ENCODE results near the gene STXBP3. TPM values are rescaled to one million over a fixed set of nuclear protein-coding genes. Genes with fewer than 3 reads are reported as not detected.
A peak's percentile ranks its signal among the peaks of the same experiment; 100 is the strongest.

Gene STXBP3
- total and polyA plus RNA-seq, 9 of the 15 experiments (the other 6 are each of a cell fraction or from before 2014, with no cell fraction given), result 32.5 to 52.5 (median 39.2) TPM

DNA sequence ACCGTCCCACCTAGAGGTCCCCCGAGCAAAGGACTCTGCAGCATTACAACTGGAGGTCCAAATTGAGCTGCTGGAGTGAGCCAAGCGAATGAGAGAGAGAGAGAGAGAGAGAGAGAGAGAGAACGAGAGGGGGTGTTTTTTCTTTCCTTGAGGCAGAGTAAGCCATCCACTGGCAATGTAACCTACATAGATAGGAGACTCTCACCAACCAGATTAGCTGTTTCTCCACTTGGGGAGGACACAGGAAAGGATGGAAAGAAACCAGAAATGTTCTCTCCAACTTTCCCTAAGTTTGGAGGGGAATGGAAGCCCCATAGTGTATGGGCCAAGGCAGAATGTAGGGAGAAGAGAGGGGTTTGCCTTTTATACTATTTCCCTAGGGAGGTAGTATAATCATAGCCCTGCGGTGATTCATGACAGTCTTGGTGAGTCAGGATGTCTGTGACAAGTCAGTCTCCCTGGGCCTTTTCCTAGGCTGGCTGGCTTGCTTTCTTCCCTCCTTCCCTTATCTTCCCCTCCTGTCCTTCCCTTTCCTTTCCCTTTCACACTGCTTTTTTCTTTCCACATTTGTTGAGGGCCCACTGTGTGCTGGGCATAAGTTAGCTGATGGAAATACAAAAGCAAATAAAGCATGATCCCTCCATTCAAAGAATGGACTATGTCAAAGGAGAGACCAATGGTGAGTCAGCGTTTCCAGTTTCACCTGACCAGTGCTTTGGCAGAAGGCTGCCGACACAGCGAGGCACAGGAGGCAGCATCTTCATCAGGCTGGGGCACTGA lies 26.6 kb upstream of the STXBP3 start (continued):
- TF ChIP-seq ZBTB40 (IDR thresholded peaks at IDR 0.05), result peak; percentile 39; the same call in 1 of the 2 replicates
- no peak for TF ChIP-seq ZBTB40 (CRISPR knock-in tag; IDR thresholded peaks at IDR 0.05)
- 0 out of 2 replicates have a peak, but pooled peaks have one; percentile 28 for TF ChIP-seq BHLHE40 (IDR thresholded peaks at IDR 0.05; ENCODE audit: low read length)
- 0 out of 4 replicates have a peak, but pooled peaks of 1 of the 2 experiments have one; percentile 25 for TF ChIP-seq TRIM24 (IDR thresholded peaks at IDR 0.05)
- peak in 1 of 2 experiments; percentile 23; a peak in 1 of 4 replicates for TF ChIP-seq KDM1A (IDR thresholded peaks at IDR 0.05)
- peak; percentile 73; the same call in 1 of the 2 replicates for TF ChIP-seq NFATC3 (IDR thresholded peaks at IDR 0.05)
- peak; percentile 82 for TF ChIP-seq MAFK (IDR thresholded peaks at IDR 0.05; ENCODE audit: low read length)
- peak; percentile 73 for TF ChIP-seq PRDM10 (IDR thresholded peaks at IDR 0.05; ENCODE audit: partially characterized antibody)
- peak; percentile 62; the same call in 1 of the 2 replicates for TF ChIP-seq NFE2L1 (tag; IDR thresholded peaks at IDR 0.05; ENCODE audit: borderline replicate concordance, low read depth)
- peak; percentile 87 for TF ChIP-seq DPF2 (IDR thresholded peaks at IDR 0.05)
- peak in 1 of 2 experiments; percentile 6; a peak in 1 of 4 replicates for TF ChIP-seq RCOR1 (IDR thresholded peaks at IDR 0.05; ENCODE audit: borderline replicate concordance in 1 of 2, low read depth in 2 of 2, low read length in 2 of 2)
- 0 out of 2 replicates have a peak, but pooled peaks have one; percentile 43 for TF ChIP-seq ZNF589 (CRISPR knock-in tag; IDR thresholded peaks at IDR 0.05; ENCODE audit: low read depth)
- 0 out of 2 replicates have a peak, but pooled peaks have one; percentile 33 for TF ChIP-seq MTA3 (IDR thresholded peaks at IDR 0.05; ENCODE audit: borderline replicate concordance)
- 0 out of 2 replicates have a peak, but pooled peaks have one; percentile 22 for TF ChIP-seq CTBP1 (IDR thresholded peaks at IDR 0.05; ENCODE audit: borderline replicate concordance)
- no peak for TF ChIP-seq MCM2 (IDR thresholded peaks at IDR 0.05; ENCODE audit: low read depth)
- TF ChIP-seq ZNF134 (CRISPR knock-in tag; conservative IDR thresholded peaks at IDR 0.05), result no peak
